SK-N-SH (cell line): Measurements from ENCODE around the gene GHRH. TPM values are rescaled to one million over a fixed set of nuclear protein-coding genes. Genes with fewer than 3 reads are reported as not detected.

Source experiments
- CTCF ChIA-PET: fragments of 300-600, 350-600 bp; formaldehyde crosslinking; extraction: SDS; loops from one replicate; lab custom pipeline; 2021; lab: Yijun Ruan, JAX
- POLR2A ChIA-PET: fragments of 350-600 bp; sonication (Branson Sonifier 250); formaldehyde crosslinking; extraction: SDS; loops from one replicate; lab custom pipeline; 2020; ENCODE audit warnings: antibody characterized with exemption, inconsistent platforms; lab: Yijun Ruan, JAX
- DNase-seq: peaks from one replicate; pipeline ENCODE4 v3.0.0; 2012
- H2AFZ ChIP-seq: fragments of 200-600 bp; sonication (generic); 2 replicates; pipeline ENCODE4 v1.8.1; 2016; ENCODE audit warnings: antibody characterized with exemption, mild to moderate bottlenecking, low read depth
- H3F3A ChIP-seq: fragments of 200-600 bp; sonication (generic); replicated peaks from 2 replicates; pipeline ENCODE3; 2016; ENCODE audit warnings: antibody characterized with exemption, mild to moderate bottlenecking; ENCODE audit not compliant: insufficient read depth
- H3K27ac ChIP-seq, 2 experiments: fragments of 200-500 bp in 1 of 2; fragments of 200-600 bp in 1 of 2; sonication (Bioruptor generic) in 1 of 2; sonication (generic), shearing (Covaris generic) in 1 of 2; 2 replicates each; pipeline versions ENCODE4 v1.5.1 to v1.6.1; 2014 to 2016; ENCODE audit warnings: low read depth in 2 of 2, inconsistent platforms in 1 of 2, low read length in 1 of 2, mild to moderate bottlenecking in 1 of 2, mixed read lengths in 1 of 2
- H3K27me3 ChIP-seq: fragments of 200-600 bp; sonication (generic), shearing (Covaris generic); 2 replicates; pipeline ENCODE4 v1.6.1; 2016; ENCODE audit warnings: mixed run types; ENCODE audit not compliant: insufficient read depth
- H3K36me3 ChIP-seq, 2 experiments: fragments of 200-500 bp in 1 of 2; fragments of 200-600 bp in 1 of 2; sonication (Bioruptor generic) in 1 of 2; sonication (generic) in 1 of 2; replicated peaks in 1 of 2; 2 replicates each; pipeline versions ENCODE3 to v1.5.1; 2014 to 2016; ENCODE audit warnings: low read length in 1 of 2, mild to moderate bottlenecking in 1 of 2; ENCODE audit not compliant: insufficient read depth in 2 of 2, control insufficient read depth in 1 of 2
- H3K4me1 ChIP-seq, 2 experiments: fragments of 200-500 bp in 1 of 2; fragments of 200-600 bp in 1 of 2; sonication (Bioruptor generic) in 1 of 2; sonication (generic), shearing (Covaris generic) in 1 of 2; 2 replicates each; pipeline versions ENCODE4 v1.5.1 to v1.6.1; 2014 to 2016; ENCODE audit warnings: low read depth in 1 of 2, low read length in 1 of 2, mixed run types in 1 of 2; ENCODE audit not compliant: insufficient read depth in 2 of 2, control insufficient read depth in 1 of 2
- H3K4me2 ChIP-seq: fragments of 200-600 bp; sonication (generic), shearing (Covaris generic); 2 replicates; pipeline ENCODE4 v1.6.1; 2017; ENCODE audit warnings: mixed run types
- H3K4me3 ChIP-seq, 2 experiments: fragments of 200-500 bp in 1 of 2; fragments of 200-600 bp in 1 of 2; sonication (Bioruptor generic) in 1 of 2; sonication (generic), shearing (Covaris generic) in 1 of 2; 2 replicates each; pipeline versions ENCODE4 v1.5.1 to v1.8.1; 2014 to 2016; ENCODE audit warnings: low read depth in 2 of 2, inconsistent platforms in 1 of 2, low read length in 1 of 2, mild to moderate bottlenecking in 1 of 2, mixed read lengths in 1 of 2, moderate library complexity in 1 of 2
- H3K79me2 ChIP-seq: fragments of 200-600 bp; sonication (generic); 2 replicates; pipeline ENCODE4 v1.8.1; 2017; ENCODE audit warnings: mild to moderate bottlenecking; ENCODE audit not compliant: insufficient read depth
- H3K9ac ChIP-seq: fragments of 200-600 bp; sonication (generic); 2 replicates; pipeline ENCODE4 v1.6.1; 2017; ENCODE audit warnings: mixed run types
- H3K9me2 ChIP-seq: fragments of 200-600 bp; sonication (generic); 2 replicates; pipeline ENCODE4 v1.6.1; 2017; ENCODE audit warnings: mixed run types
- H3K9me3 ChIP-seq: fragments of 200-600 bp; sonication (generic); 2 replicates; pipeline ENCODE4 v1.6.1; 2017; ENCODE audit warnings: mixed run types, mild to moderate bottlenecking, moderate library complexity
- H4K20me1 ChIP-seq: fragments of 200-600 bp; sonication (generic); 2 replicates; pipeline ENCODE4 v1.6.1; 2017; ENCODE audit warnings: mild to moderate bottlenecking, mixed run types; ENCODE audit not compliant: insufficient read depth
- CHD2 ChIP-seq: fragments of 150-350 bp; IDR thresholded peaks from 2 replicates; pipeline ENCODE4 v1.6.1; 2018; ENCODE audit warnings: low read length; ENCODE audit not compliant: partially characterized antibody
- EZH2phosphoT487 ChIP-seq: fragments of 200-600 bp; sonication (generic); IDR thresholded peaks from 2 replicates; pipeline ENCODE4 v1.6.1; 2017; ENCODE audit warnings: low read depth, mixed run types, mild to moderate bottlenecking, antibody characterized with exemption, moderate library complexity, borderline replicate concordance
- FOXJ3 ChIP-seq: sonication (generic); formaldehyde crosslinking; IDR thresholded peaks from 2 replicates; pipeline ENCODE4 v1.5.1; 2020; ENCODE audit warnings: mild to moderate bottlenecking, missing genetic modification reagents
- GABPA ChIP-seq: IDR thresholded peaks from 2 replicates; pipeline ENCODE4 v1.4.0; 2012; ENCODE audit warnings: low read depth, mild to moderate bottlenecking
- GATA2 ChIP-seq: sonication (generic); formaldehyde crosslinking; IDR thresholded peaks from 2 replicates; pipeline ENCODE4 v1.5.0; 2020; ENCODE audit warnings: mild to moderate bottlenecking, missing genetic modification reagents
- IRF3 ChIP-seq: fragments of 150-350 bp; IDR thresholded peaks from 2 replicates; pipeline ENCODE4 v1.6.1; 2016; ENCODE audit warnings: mild to moderate bottlenecking, low read depth, low read length
- MEF2A ChIP-seq: IDR thresholded peaks from 2 replicates; pipeline ENCODE4 v1.4.0; 2012; ENCODE audit warnings: low read depth, borderline replicate concordance
- NFIC ChIP-seq: IDR thresholded peaks from 2 replicates; pipeline ENCODE4 v1.4.0; 2012; ENCODE audit warnings: borderline replicate concordance
- REST ChIP-seq: IDR thresholded peaks from 2 replicates; pipeline ENCODE4 v1.6.1; 2012; ENCODE audit warnings: mild to moderate bottlenecking, low read depth, low read length, moderate library complexity
- RFX5 ChIP-seq: IDR thresholded peaks from 2 replicates; pipeline ENCODE4 v1.6.1; 2012; ENCODE audit warnings: mild to moderate bottlenecking, improper control_type of control experiment, low read length
- RXRA ChIP-seq: IDR thresholded peaks from 2 replicates; pipeline ENCODE4 v1.4.0; 2012; ENCODE audit warnings: low read depth, mild to moderate bottlenecking, borderline replicate concordance
- SIN3A ChIP-seq: IDR thresholded peaks from 2 replicates; pipeline ENCODE4 v1.6.1; 2012; ENCODE audit warnings: low read depth, mild to moderate bottlenecking, low read length, moderate library complexity, borderline replicate concordance
- TEAD4 ChIP-seq: IDR thresholded peaks from 2 replicates; pipeline ENCODE4 v1.4.0; 2012; ENCODE audit warnings: mild to moderate bottlenecking, borderline replicate concordance; ENCODE audit not compliant: insufficient read depth
- ZBTB33 ChIP-seq: IDR thresholded peaks from 2 replicates; pipeline ENCODE4 v1.4.0; 2012; ENCODE audit warnings: low read depth, borderline replicate concordance
- WGBS: methylation state at CpG from one replicate; pipeline ENCODE4 v1.1.6; 2017; ENCODE audit warnings: low lambda C conversion rate; 5-methylcytosine and 5-hydroxymethylcytosine counted together
- polyA plus RNA-seq, 3 experiments: library from polyadenylated mRNA; depleted of rRNA; stranded (reverse); fragments of >200 nt; gene quantifications; 2 replicates each; pipeline ENCODE4 v1.2.3, GENCODE V29; 2012

The GHRH gene
- polyA plus RNA-seq, 1 of the 3 experiments (the other 2 are of a cell fraction): not detected

DNA sequence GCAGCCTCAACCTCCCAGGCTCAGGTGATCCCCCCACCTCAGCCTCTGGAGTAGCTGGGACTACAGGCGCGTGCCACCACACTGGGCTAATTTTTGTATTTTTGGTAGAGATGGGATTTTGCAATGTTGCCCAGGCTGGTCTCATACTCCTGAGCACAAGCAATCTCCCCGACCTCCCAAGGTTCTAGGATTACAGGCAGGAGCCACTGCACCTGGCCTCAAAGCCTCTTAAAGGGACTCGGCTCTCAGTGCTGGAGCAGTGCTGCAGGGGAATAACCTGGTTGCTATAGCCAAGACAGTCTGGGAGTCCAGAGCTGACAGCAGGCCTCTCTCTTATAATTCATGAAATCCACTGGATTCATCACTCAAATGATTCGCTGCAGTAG, 17.0 kb downstream of the GHRH start:
- H3K27ac ChIP-seq: peak overlapping the region in 1 of 2 experiments; percentile 8; a peak in 1 of 4 replicates
- WGBS: 68% methylated on average over 4 of the region's 5 CpGs
- CTCF ChIA-PET: interaction anchor here (1.5 to 2.3 kb wide), 3 partner anchors 12 to 49 kb away, joined by 3 to 8 read pairs (median 4); no protein-coding TSS in a partner anchor

DNA sequence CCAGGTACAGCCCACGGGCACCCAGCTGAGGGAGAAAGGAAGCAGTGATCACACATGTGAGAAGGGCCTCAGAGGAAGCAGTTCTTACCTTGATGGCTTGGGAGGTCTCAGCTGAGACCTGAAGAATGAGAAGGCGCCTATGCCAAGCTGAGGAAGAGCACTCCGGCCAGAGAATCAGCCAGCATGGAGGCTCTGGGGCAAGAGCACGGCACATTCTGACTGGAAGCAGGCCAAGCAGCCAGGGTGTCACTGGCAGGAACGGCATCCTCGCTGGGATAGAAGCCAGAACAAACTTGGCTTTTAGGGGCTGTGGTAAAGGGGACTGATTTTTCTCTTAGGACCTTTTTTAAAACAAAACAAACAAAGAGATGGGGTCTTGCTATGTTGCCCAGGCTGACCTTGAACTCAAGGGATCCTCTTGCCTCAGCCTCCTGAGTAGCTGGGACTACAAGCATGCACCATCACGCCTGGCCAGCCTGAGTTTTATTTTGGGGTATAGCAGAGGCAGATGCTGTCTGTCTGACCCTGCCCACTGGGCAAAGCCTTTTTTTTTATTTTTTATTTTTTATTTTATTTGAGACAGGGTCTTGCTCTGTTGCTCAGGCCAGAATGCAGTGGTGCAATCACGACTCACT, 17.6 kb downstream of the GHRH start:
- no peaks in the 10 kb centered on the region for H3F3A ChIP-seq
- H3K9ac ChIP-seq: no peak overlapping the region
- ChIA-PET POLR2A (interaction anchor here (0.6 kb wide), 1 partner anchor 807 kb away, joined by 3 read pairs; no protein-coding TSS in a partner anchor), CTCF (interaction anchor here (1.0 to 2.3 kb wide), 7 partner anchors 12 to 152 kb away, joined by 3 to 8 read pairs (median 5); no protein-coding TSS in a partner anchor)
- no peak overlapping the region for H3K4me3 ChIP-seq
- no peaks in the 10 kb centered on the region for H3K27me3 ChIP-seq
- no peak overlapping the region for H2AFZ ChIP-seq
- peaks cover 0 to 30% of the 10 kb centered on the region in 2 experiments; a peak in 2 of 4 replicates for H3K4me1 ChIP-seq
- no peak overlapping the region for H3K4me2 ChIP-seq
- no peak for DNase-seq
- H3K36me3 ChIP-seq: peaks cover 36 to 42% of the 10 kb centered on the region in 2 experiments
- no peaks in the 10 kb centered on the region for H3K9me2 ChIP-seq
- WGBS: 76% methylated on average over 7 of the region's 8 CpGs
- no peaks in the 10 kb centered on the region for H4K20me1 ChIP-seq
- peak overlapping the region in 1 of 2 experiments; percentile 83; a peak in 2 of 4 replicates for H3K27ac ChIP-seq
- H3K79me2 ChIP-seq: no peaks in the 10 kb centered on the region
- no peaks in the 10 kb centered on the region for H3K9me3 ChIP-seq
- no peak for TF ChIP-seq ZBTB33
- no peak for TF ChIP-seq NFIC
- TF ChIP-seq RFX5: no peak
- no peak for TF ChIP-seq SIN3A
- TF ChIP-seq RXRA: no peak
- TF ChIP-seq GABPA: no peak
- no peak for TF ChIP-seq IRF3
- no peak for TF ChIP-seq MEF2A
- TF ChIP-seq REST: no peak
- no peak for TF ChIP-seq TEAD4
- no peak for TF ChIP-seq FOXJ3 (CRISPR knock-in tag)

More for the DNA sequence above, 17.0 kb downstream of the GHRH start:
- Histone ChIP-seq H3K27me3 (no peaks in the 10 kb centered on the region), H3K9me2 (no peaks in the 10 kb centered on the region), H3K4me3 (no peak overlapping the region), H3K36me3 (peaks cover 34 to 37% of the 10 kb centered on the region in 2 experiments), H3K9ac (no peak overlapping the region), H2AFZ (no peak overlapping the region), H3K9me3 (no peaks in the 10 kb centered on the region), H3K79me2 (no peaks in the 10 kb centered on the region), H3K4me1 (peaks cover 0 to 25% of the 10 kb centered on the region in 2 experiments; a peak in 1 of 4 replicates), H4K20me1 (no peaks in the 10 kb centered on the region), H3K4me2 (no peak overlapping the region), H3F3A (no peaks in the 10 kb centered on the region)
- TF ChIP-seq CHD2 (no peak), EZH2phosphoT487 (no peak), RXRA (no peak), ZBTB33 (no peak), GATA2 (no peak)
- no peak for DNase-seq
- POLR2A ChIA-PET: interaction anchor here (0.6 kb wide), 1 partner anchor 807 kb away, joined by 3 read pairs; no protein-coding TSS in a partner anchor
